ENCODE results near the gene IL17RE.

DNA sequence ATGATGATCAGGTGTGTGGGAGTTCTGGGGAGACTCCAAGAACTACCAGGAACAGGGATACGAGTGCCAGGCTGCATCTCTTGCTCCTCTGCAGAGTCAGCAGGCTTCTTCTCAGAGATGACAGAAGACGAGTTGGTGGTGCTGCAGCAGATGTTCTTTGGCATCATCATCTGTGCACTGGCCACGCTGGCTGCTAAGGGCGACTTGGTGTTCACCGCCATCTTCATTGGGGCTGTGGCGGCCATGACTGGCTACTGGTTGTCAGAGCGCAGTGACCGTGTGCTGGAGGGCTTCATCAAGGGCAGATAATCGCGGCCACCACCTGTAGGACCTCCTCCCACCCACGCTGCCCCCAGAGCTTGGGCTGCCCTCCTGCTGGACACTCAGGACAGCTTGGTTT is 41.6 kb downstream of the IL17RE start:
- TF ChIP-seq CTCF (conservative IDR thresholded peaks at IDR 0.05 in 1 of 2, IDR thresholded peaks at IDR 0.05 in 1 of 2; ENCODE audit: low read depth in 1 of 2, low read length in 2 of 2), result no peak
- no peak for TF ChIP-seq EZH2 (IDR thresholded peaks at IDR 0.05; ENCODE audit: low read length, missing control alignments)

Measured in fibroblast of lung (primary cell).